ENCODE data around the gene KCNK10.
A peak's percentile ranks its signal among the peaks of the same experiment; 100 is the strongest.

KCNK10 gene

GRCh38 chr14:88225721-88226120 is 97.3 kb downstream of the KCNK10 start:
- no peak for DNase-seq (ENCODE audit: low read depth)

- DNase-seq (ENCODE audit: low read depth) = no peak
These were observed 104.8 kb downstream of the KCNK10 start for GRCh38 chr14:88218119-88218915.

- no peak for DNase-seq (ENCODE audit: low read depth)
These were observed 110.4 kb downstream of the KCNK10 start for GRCh38 chr14:88212691-88213090.

- no peak for DNase-seq (ENCODE audit: low read depth)
These were observed 112.6 kb downstream of the KCNK10 start for GRCh38 chr14:88210426-88210825.

- DNase-seq (ENCODE audit: low read depth) = no peak
These were observed 113.8 kb downstream of the KCNK10 start for GRCh38 chr14:88209273-88209672.

GRCh38 chr14:88208858-88209257 is 114.2 kb downstream of the KCNK10 start:
- DNase-seq (ENCODE audit: low read depth) = no peak

- DNase-seq (ENCODE audit: low read depth) = no peak
These were observed 118.8 kb downstream of the KCNK10 start for GRCh38 chr14:88204221-88204620.

- no peak for DNase-seq (ENCODE audit: low read depth)
These were observed 119.8 kb downstream of the KCNK10 start for GRCh38 chr14:88203291-88203690.

- DNase-seq (ENCODE audit: low read depth) = no peak
These were observed 120.8 kb downstream of the KCNK10 start for GRCh38 chr14:88202286-88202685.

- DNase-seq (ENCODE audit: low read depth) = no peak
These were observed 121.2 kb downstream of the KCNK10 start for GRCh38 chr14:88201851-88202250.

GRCh38 chr14:88199882-88200281 is 123.2 kb downstream of the KCNK10 start:
- no peak for DNase-seq (ENCODE audit: low read depth)

GRCh38 chr14:88198446-88198845 is 124.6 kb downstream of the KCNK10 start:
- DNase-seq (ENCODE audit: low read depth) = no peak

GRCh38 chr14:88196925-88197324 is 126.1 kb downstream of the KCNK10 start:
- no peak for DNase-seq (ENCODE audit: low read depth)

GRCh38 chr14:88196116-88196890 is 126.8 kb downstream of the KCNK10 start:
- DNase-seq (ENCODE audit: low read depth) = no peak

GRCh38 chr14:88195676-88196075 is 127.4 kb downstream of the KCNK10 start:
- no peak for DNase-seq (ENCODE audit: low read depth)

GRCh38 chr14:88194531-88194930 is 128.5 kb downstream of the KCNK10 start:
- no peak for DNase-seq (ENCODE audit: low read depth)

- DNase-seq (ENCODE audit: low read depth) = no peak
These were observed 131.5 kb downstream of the KCNK10 start for GRCh38 chr14:88191605-88192004.

GRCh38 chr14:88189417-88190191 is 133.5 kb downstream of the KCNK10 start:
- peak; percentile 21 for DNase-seq (ENCODE audit: low read depth)

GRCh38 chr14:88188745-88189416 is 134.2 kb downstream of the KCNK10 start:
- DNase-seq (ENCODE audit: low read depth) = no peak

- no peak for DNase-seq (ENCODE audit: low read depth)
These were observed 137.2 kb downstream of the KCNK10 start for GRCh38 chr14:88185843-88186242.

GRCh38 chr14:88184956-88185355 is 138.1 kb downstream of the KCNK10 start:
- no peak for DNase-seq (ENCODE audit: low read depth)

- no peak for DNase-seq (ENCODE audit: low read depth)
These were observed 142.0 kb downstream of the KCNK10 start for GRCh38 chr14:88181072-88181471.
